SK-N-MC (cell line): ENCODE data around the gene EHD3.

Source experiments
- EZH2 ChIP-seq: fragments of 200-600 bp; sonication (generic); IDR thresholded peaks from one replicate; pipeline ENCODE4 v1.6.1; 2017; ENCODE audit warnings: antibody characterized with exemption
- POLR2AphosphoS5 ChIP-seq: IDR thresholded peaks from 2 replicates; pipeline ENCODE4 v1.6.1; 2012; ENCODE audit warnings: mild to moderate bottlenecking, low read depth, low read length, borderline replicate concordance

- TF ChIP-seq EZH2: no peak
- no peak for TF ChIP-seq POLR2AphosphoS5
These were observed 29.8 kb downstream of the EHD3 start for GRCh38 chr2:31263636-31264190.
